IPS-11a (cell line): ENCODE results near the gene SELPLG.
"Not testable (repeated sequence)": the region's sequence is repeated elsewhere in the genome, so short reads cannot be mapped to it uniquely, and the experiment has no call there.

Source experiments
- H3K4me3 ChIP-seq: one replicate; pipeline ENCODE4 v1.5.1; 2013; ENCODE audit warnings: low read depth, low read length, control low read depth

Gene SELPLG

GRCh38 chr12:108620236-108620879 lies 13.3 kb downstream of the SELPLG start:
- no peak overlapping the region for H3K4me3 ChIP-seq

- H3K4me3 ChIP-seq, result no peak overlapping the region
Measured at GRCh38 chr12:108619369-108620160, 14.1 kb downstream of the SELPLG start.

- not testable (repeated sequence) for H3K4me3 ChIP-seq
Measured at GRCh38 chr12:108618953-108619274, 14.8 kb downstream of the SELPLG start.

- H3K4me3 ChIP-seq, result no peak overlapping the region
Measured at GRCh38 chr12:108618079-108618952, 15.4 kb downstream of the SELPLG start.

GRCh38 chr12:108616941-108617858 lies 16.5 kb downstream of the SELPLG start:
- H3K4me3 ChIP-seq, result no peak overlapping the region

GRCh38 chr12:108616359-108616758 lies 17.3 kb downstream of the SELPLG start:
- no peak overlapping the region for H3K4me3 ChIP-seq

- H3K4me3 ChIP-seq, result no peak overlapping the region
Measured at GRCh38 chr12:108615918-108616317, 17.8 kb downstream of the SELPLG start.

- no peak overlapping the region for H3K4me3 ChIP-seq
Measured at GRCh38 chr12:108614639-108615038, 19.1 kb downstream of the SELPLG start.

- no peak overlapping the region for H3K4me3 ChIP-seq
Measured at GRCh38 chr12:108614041-108614440, 19.7 kb downstream of the SELPLG start.

- no peak overlapping the region for H3K4me3 ChIP-seq
Measured at GRCh38 chr12:108613548-108613947, 20.1 kb downstream of the SELPLG start.

- no peak overlapping the region for H3K4me3 ChIP-seq
Measured at GRCh38 chr12:108612788-108613282, 20.9 kb downstream of the SELPLG start.

GRCh38 chr12:108611884-108612415 lies 21.7 kb downstream of the SELPLG start:
- no peak overlapping the region for H3K4me3 ChIP-seq

- no peak overlapping the region for H3K4me3 ChIP-seq
Measured at GRCh38 chr12:108610856-108611605, 22.7 kb downstream of the SELPLG start.

GRCh38 chr12:108610336-108610815 lies 23.3 kb downstream of the SELPLG start:
- no peak overlapping the region for H3K4me3 ChIP-seq

GRCh38 chr12:108609537-108610335 lies 24.0 kb downstream of the SELPLG start:
- H3K4me3 ChIP-seq, result no peak overlapping the region

GRCh38 chr12:108608616-108609015 lies 25.1 kb downstream of the SELPLG start:
- H3K4me3 ChIP-seq, result no peak overlapping the region

- no peak overlapping the region for H3K4me3 ChIP-seq
Measured at GRCh38 chr12:108607981-108608600, 25.6 kb downstream of the SELPLG start.

GRCh38 chr12:108606492-108606891 lies 27.2 kb downstream of the SELPLG start:
- no peak overlapping the region for H3K4me3 ChIP-seq
